HG02610 (cell line): ENCODE data around the gene FGF7.
"Not testable (repeated sequence)": the region's sequence is repeated elsewhere in the genome, so short reads cannot be mapped to it uniquely, and the experiment has no call there.

Source experiments
- ATAC-seq: cut with Tn5 transposase; IDR thresholded peaks from one replicate; pipeline ENCODE4 v1.9.1; 2021; ENCODE audit warnings: mild to moderate bottlenecking, moderate library complexity; ENCODE audit not compliant: unreplicated experiment

Gene FGF7

GRCh38 chr15:49423021-49423420, at the start of gene FGF7:
Gene FGF7, plus strand, starts transcription at chr15:49423242. Its CDS starts 1,056 bp downstream, at chr15:49424298.
- ATAC-seq = no peak

GRCh38 chr15:49379996-49380395, 43.0 kb upstream of the FGF7 start:
- ATAC-seq = no peak

GRCh38 chr15:49380912-49381311, 42.1 kb upstream of the FGF7 start:
- no peak for ATAC-seq

- ATAC-seq = no peak
These were observed 40.6 kb upstream of the FGF7 start for GRCh38 chr15:49382394-49382793.

GRCh38 chr15:49383266-49383665, 39.8 kb upstream of the FGF7 start:
- no peak for ATAC-seq

- ATAC-seq = no peak
These were observed 35.6 kb upstream of the FGF7 start for GRCh38 chr15:49387471-49387870.

- not testable (repeated sequence) for ATAC-seq
These were observed 20.3 kb upstream of the FGF7 start for GRCh38 chr15:49402515-49403296.

- no peak for ATAC-seq
These were observed 16.5 kb upstream of the FGF7 start for GRCh38 chr15:49406352-49407118.

GRCh38 chr15:49410641-49411040, 12.4 kb upstream of the FGF7 start:
- ATAC-seq = no peak

- no peak for ATAC-seq
These were observed 10.2 kb upstream of the FGF7 start for GRCh38 chr15:49412797-49413196.

- no peak for ATAC-seq
These were observed 7.9 kb upstream of the FGF7 start for GRCh38 chr15:49415149-49415548.

GRCh38 chr15:49415638-49416037, 7.4 kb upstream of the FGF7 start:
- ATAC-seq = no peak

GRCh38 chr15:49418811-49419210, 4.2 kb upstream of the FGF7 start:
- no peak for ATAC-seq

GRCh38 chr15:49421991-49422390, 1.1 kb upstream of the FGF7 start:
- ATAC-seq = peak; percentile 55

GRCh38 chr15:49423901-49424550, 984 bp downstream of the FGF7 start:
- ATAC-seq = no peak

- ATAC-seq = no peak
These were observed 1.9 kb downstream of the FGF7 start for GRCh38 chr15:49424954-49425353.

- ATAC-seq = no peak
These were observed 4.3 kb downstream of the FGF7 start for GRCh38 chr15:49427372-49427771.

- ATAC-seq = no peak
These were observed 5.5 kb downstream of the FGF7 start for GRCh38 chr15:49428409-49429095.

- no peak for ATAC-seq
These were observed 7.0 kb downstream of the FGF7 start for GRCh38 chr15:49430046-49430445.

- ATAC-seq = no peak
These were observed 12.1 kb downstream of the FGF7 start for GRCh38 chr15:49435174-49435573.

- no peak for ATAC-seq
These were observed 13.7 kb downstream of the FGF7 start for GRCh38 chr15:49436751-49437150.
